HCT116 (cell line): ENCODE measurements around the gene CCDC188. TPM values are rescaled to one million over a fixed set of nuclear protein-coding genes. Genes with fewer than 3 reads are reported as not detected.

ENCODE experiments used
- ATAC-seq: fragments of 200-7000 bp; cut with Tn5 transposase; 2 replicates; pipeline ENCODE4 v1.9.1; 2020; ENCODE audit warnings: mild to moderate bottlenecking, moderate library complexity
- BruUV-seq: library from RNA; stranded (reverse); fragments of 400-500 nt; replicated peaks from 2 replicates; lab custom pipeline; 2021; lab: Mats Ljungman, UMichigan
- CTCF ChIA-PET: fragments of 300-600 bp; sonication (Branson Sonifier 250); formaldehyde crosslinking; loops from one replicate; lab custom pipeline; 2021; ENCODE audit warnings: antibody characterized with exemption; lab: Charles Lee
- POLR2A ChIA-PET: fragments of 300-600, 350-600 bp; sonication (Branson Sonifier 250); formaldehyde crosslinking; loops from one replicate; lab custom pipeline; 2021; ENCODE audit warnings: antibody characterized with exemption; lab: Charles Lee
- RAD21 ChIA-PET, 2 experiments: fragments of 300-600 bp; sonication (Branson Sonifier 250); formaldehyde crosslinking; loops; one replicate each; lab custom pipeline; 2023; ENCODE audit warnings: low total read pairs in 2 of 2; ENCODE audit not compliant: uncharacterized antibody in 2 of 2, unreplicated experiment in 2 of 2, low non-redundant PET in 1 of 2; lab: Charles Lee
- DNase-seq: peaks from one replicate; pipeline ENCODE4 v3.0.0-alpha.2; 2010; ENCODE audit warnings: low read depth, low spot score
- H2AFZ ChIP-seq: fragments of 200-600 bp; shearing (Covaris generic), sonication (generic); 2 replicates; pipeline ENCODE4 v1.6.1; 2017; ENCODE audit warnings: low read depth, mixed run types, mixed read lengths, antibody characterized with exemption, low read length; ENCODE audit not compliant: poor library complexity, severe bottlenecking
- H3K27ac ChIP-seq: 2 replicates; pipeline ENCODE4 v1.5.1; 2012; ENCODE audit warnings: low read depth, low read length
- H3K27me3 ChIP-seq: fragments of 200-600 bp; sonication (generic); 2 replicates; pipeline ENCODE4 v1.6.1; 2016; ENCODE audit warnings: mixed run types, low read length, mixed read lengths; ENCODE audit not compliant: insufficient read depth
- H3K36me3 ChIP-seq, 2 experiments: fragments of 200-500 bp in 1 of 2; fragments of 200-600 bp in 1 of 2; sonication (Bioruptor generic) in 1 of 2; sonication (generic) in 1 of 2; 2 replicates each; pipeline versions ENCODE4 v1.5.1 to v1.6.1; 2014 to 2016; ENCODE audit warnings: low read length in 2 of 2, inconsistent platforms in 1 of 2, mixed read lengths in 1 of 2, mixed run types in 1 of 2; ENCODE audit not compliant: insufficient read depth in 2 of 2, control insufficient read depth in 1 of 2
- H3K4me1 ChIP-seq, 2 experiments: fragments of 200-600 bp in 1 of 2; sonication (generic) in 1 of 2; 2 replicates each; pipeline versions ENCODE4 v1.5.1 to v1.6.1; 2012 to 2017; ENCODE audit warnings: low read length in 2 of 2, inconsistent platforms in 1 of 2, mild to moderate bottlenecking in 1 of 2, mixed read lengths in 1 of 2, mixed run types in 1 of 2, moderate library complexity in 1 of 2; ENCODE audit not compliant: insufficient read depth in 2 of 2, control insufficient read depth in 1 of 2
- H3K4me2 ChIP-seq: fragments of 200-600 bp; sonication (generic); 2 replicates; pipeline ENCODE4 v1.6.1; 2017; ENCODE audit warnings: mixed run types, low read length, mixed read lengths
- H3K4me3 ChIP-seq, 2 experiments: fragments of 200-600 bp in 1 of 2; sonication (generic) in 1 of 2; replicated peaks in 1 of 2; 2 replicates each; pipeline ENCODE4 v1.5.1; 2011 to 2016; ENCODE audit warnings: low read length in 2 of 2, control low read depth in 1 of 2, low read depth in 1 of 2, mild to moderate bottlenecking in 1 of 2, mixed read lengths in 1 of 2, mixed run types in 1 of 2
- H3K79me2 ChIP-seq: fragments of 200-600 bp; sonication (generic); 2 replicates; pipeline ENCODE4 v1.6.1; 2017; ENCODE audit warnings: mild to moderate bottlenecking, mixed run types, low read length, moderate library complexity, mixed read lengths; ENCODE audit not compliant: insufficient read depth
- H3K9ac ChIP-seq: fragments of 200-600 bp; sonication (generic); 2 replicates; pipeline ENCODE4 v1.6.1; 2016; ENCODE audit warnings: low read length, mixed read lengths
- H3K9me2 ChIP-seq: fragments of 200-600 bp; sonication (generic), shearing (Covaris generic); 2 replicates; pipeline ENCODE4 v1.6.1; 2017; ENCODE audit warnings: mixed run types, mild to moderate bottlenecking, moderate library complexity; ENCODE audit not compliant: insufficient read depth
- H3K9me3 ChIP-seq, 2 experiments: fragments of 200-500 bp in 1 of 2; fragments of 200-600 bp in 1 of 2; sonication (Bioruptor generic) in 1 of 2; sonication (generic) in 1 of 2; 2 replicates each; pipeline ENCODE4 v1.6.1; 2014 to 2017; ENCODE audit warnings: low read length in 2 of 2, mixed read lengths in 2 of 2, inconsistent platforms in 1 of 2, low read depth in 1 of 2, mild to moderate bottlenecking in 1 of 2, mixed run types in 1 of 2, moderate library complexity in 1 of 2; ENCODE audit not compliant: control insufficient read depth in 1 of 2, insufficient read depth in 1 of 2
- H4K20me1 ChIP-seq: fragments of 200-600 bp; sonication (generic), shearing (Covaris generic); 2 replicates; pipeline ENCODE4 v1.6.1; 2017; ENCODE audit warnings: mixed run types, mild to moderate bottlenecking, moderate library complexity; ENCODE audit not compliant: insufficient read depth
- JUND ChIP-seq: IDR thresholded peaks from 2 replicates; pipeline ENCODE4 v1.6.1; 2012
- POLR2AphosphoS5 ChIP-seq: IDR thresholded peaks from 2 replicates; pipeline ENCODE4 v1.6.1; 2011; ENCODE audit warnings: mild to moderate bottlenecking, low read depth, low read length, moderate library complexity
- YY1 ChIP-seq: IDR thresholded peaks from 2 replicates; pipeline ENCODE4 v1.6.1; 2011; ENCODE audit warnings: low read length, low read depth, moderate library complexity, mild to moderate bottlenecking; ENCODE audit not compliant: insufficient replicate concordance; ENCODE audit errors: extremely low read depth
- intact Hi-C: fragments of 100-400 bp; cut with micrococcal nuclease; formaldehyde crosslinking; loops from 2 replicates; pipeline ENCODE4 v1.10.0; 2022
- total RNA-seq: library from RNA; stranded (reverse); gene quantifications from one replicate; pipeline ENCODE4 v1.2.1, GENCODE V29; 2021; ENCODE audit not compliant: unreplicated experiment
- TF ChIP-seq, protein P1 (sequence below): IDR thresholded peaks from 2 replicates; pipeline ENCODE4 v1.6.1; 2012; ENCODE audit warnings: low read depth
- TF ChIP-seq, protein P2 (sequence below): IDR thresholded peaks from 2 replicates; pipeline ENCODE4 v1.6.1; 2012

The CCDC188 gene
- total RNA-seq, 1 experiment from 2014 or later = not detected

DNA sequence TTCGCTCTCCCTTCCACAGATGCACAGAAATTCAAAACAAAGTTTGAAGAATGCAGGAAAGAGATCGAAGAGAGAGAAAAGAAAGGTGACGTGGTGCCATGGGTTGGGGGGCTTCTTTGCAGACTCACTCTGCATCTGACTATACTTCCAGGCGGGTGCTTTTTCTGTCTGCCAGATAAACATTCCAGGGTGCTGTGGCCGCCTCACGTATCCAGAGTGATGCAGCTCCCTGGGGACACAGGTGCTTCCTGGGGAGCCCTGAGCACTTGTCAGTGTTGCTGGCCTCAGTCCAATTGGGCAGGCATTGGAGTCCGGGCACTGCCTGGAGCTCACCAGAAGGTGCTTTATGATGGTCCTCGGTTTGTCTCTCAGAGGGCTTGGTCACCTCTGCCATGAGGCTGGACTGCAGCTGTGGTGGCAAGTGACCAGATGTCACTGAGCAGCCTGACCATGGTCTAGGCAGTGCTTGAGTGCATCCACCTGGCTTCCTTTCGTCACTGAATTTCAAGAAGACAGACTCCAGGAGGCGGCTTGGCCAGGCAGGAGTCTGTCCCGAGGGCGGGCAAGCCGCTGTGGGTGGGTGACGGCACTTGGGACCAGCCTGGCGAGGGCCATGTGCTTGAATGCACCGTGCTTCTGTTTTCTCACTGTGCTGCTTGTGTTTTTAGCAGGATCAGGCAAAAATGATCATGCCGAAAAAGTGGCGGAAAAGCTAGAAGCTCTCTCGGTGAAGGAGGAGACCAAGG lies 24.4 kb downstream of the CCDC188 start:
- Histone ChIP-seq H3K9ac (no peak overlapping the region), H3K4me2 (no peak overlapping the region), H4K20me1 (no peaks in the 10 kb centered on the region), H3K36me3 (peaks cover 31 to 44% of the 10 kb centered on the region in 2 experiments; a peak in 3 of 4 replicates), H3K79me2 (peaks cover 33% of the 10 kb centered on the region), H3K9me3 (no peaks in the 10 kb centered on the region), H3K4me3 (no peak overlapping the region), H3K4me1 (peaks cover 8 to 16% of the 10 kb centered on the region in 2 experiments; a peak in 3 of 4 replicates), H3K9me2 (no peaks in the 10 kb centered on the region), H3K27me3 (no peaks in the 10 kb centered on the region), H3K27ac (no peak overlapping the region), H2AFZ (no peak overlapping the region)
- intact Hi-C loops = no loop called here
- DNase-seq (no peak), ATAC-seq (no peak)
- ChIA-PET CTCF (no interaction called here), RAD21 (no interaction called here), POLR2A (no interaction called here)
- no TSS peak for BruUV-seq
- TF ChIP-seq, protein P1, sequence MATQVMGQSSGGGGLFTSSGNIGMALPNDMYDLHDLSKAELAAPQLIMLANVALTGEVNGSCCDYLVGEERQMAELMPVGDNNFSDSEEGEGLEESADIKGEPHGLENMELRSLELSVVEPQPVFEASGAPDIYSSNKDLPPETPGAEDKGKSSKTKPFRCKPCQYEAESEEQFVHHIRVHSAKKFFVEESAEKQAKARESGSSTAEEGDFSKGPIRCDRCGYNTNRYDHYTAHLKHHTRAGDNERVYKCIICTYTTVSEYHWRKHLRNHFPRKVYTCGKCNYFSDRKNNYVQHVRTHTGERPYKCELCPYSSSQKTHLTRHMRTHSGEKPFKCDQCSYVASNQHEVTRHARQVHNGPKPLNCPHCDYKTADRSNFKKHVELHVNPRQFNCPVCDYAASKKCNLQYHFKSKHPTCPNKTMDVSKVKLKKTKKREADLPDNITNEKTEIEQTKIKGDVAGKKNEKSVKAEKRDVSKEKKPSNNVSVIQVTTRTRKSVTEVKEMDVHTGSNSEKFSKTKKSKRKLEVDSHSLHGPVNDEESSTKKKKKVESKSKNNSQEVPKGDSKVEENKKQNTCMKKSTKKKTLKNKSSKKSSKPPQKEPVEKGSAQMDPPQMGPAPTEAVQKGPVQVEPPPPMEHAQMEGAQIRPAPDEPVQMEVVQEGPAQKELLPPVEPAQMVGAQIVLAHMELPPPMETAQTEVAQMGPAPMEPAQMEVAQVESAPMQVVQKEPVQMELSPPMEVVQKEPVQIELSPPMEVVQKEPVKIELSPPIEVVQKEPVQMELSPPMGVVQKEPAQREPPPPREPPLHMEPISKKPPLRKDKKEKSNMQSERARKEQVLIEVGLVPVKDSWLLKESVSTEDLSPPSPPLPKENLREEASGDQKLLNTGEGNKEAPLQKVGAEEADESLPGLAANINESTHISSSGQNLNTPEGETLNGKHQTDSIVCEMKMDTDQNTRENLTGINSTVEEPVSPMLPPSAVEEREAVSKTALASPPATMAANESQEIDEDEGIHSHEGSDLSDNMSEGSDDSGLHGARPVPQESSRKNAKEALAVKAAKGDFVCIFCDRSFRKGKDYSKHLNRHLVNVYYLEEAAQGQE = no peak
- TF ChIP-seq YY1 (no peak), JUND (no peak), POLR2AphosphoS5 (no peak)
- TF ChIP-seq, protein P2, sequence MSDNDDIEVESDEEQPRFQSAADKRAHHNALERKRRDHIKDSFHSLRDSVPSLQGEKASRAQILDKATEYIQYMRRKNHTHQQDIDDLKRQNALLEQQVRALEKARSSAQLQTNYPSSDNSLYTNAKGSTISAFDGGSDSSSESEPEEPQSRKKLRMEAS = no peak
